H9 (cell line): Measurements from ENCODE around the gene PHF10. TPM values are rescaled to one million over a fixed set of nuclear protein-coding genes. Genes with fewer than 3 reads are reported as not detected.

Experiments used
- DNase-seq: peaks from one replicate; pipeline ENCODE4 v3.0.0-alpha.2; 2017
- H2AFZ ChIP-seq: one replicate; pipeline ENCODE4 v1.6.1; 2013; ENCODE audit warnings: mild to moderate bottlenecking, low read length, control low read depth, moderate library complexity
- H2AK5ac ChIP-seq: 2 replicates; pipeline ENCODE4 v1.6.1; 2013; ENCODE audit warnings: low read length, control low read depth, mixed read lengths; ENCODE audit not compliant: insufficient read length
- H2BK120ac ChIP-seq: one replicate; pipeline ENCODE4 v1.6.1; 2013; ENCODE audit warnings: low read depth, mild to moderate bottlenecking, low read length, control low read depth, inconsistent platforms; ENCODE audit not compliant: poor library complexity, severe bottlenecking
- H2BK12ac ChIP-seq: 2 replicates; pipeline ENCODE4 v1.6.1; 2013; ENCODE audit warnings: low read length, control low read depth, mixed read lengths, low read depth; ENCODE audit not compliant: insufficient read length
- H2BK15ac ChIP-seq: 2 replicates; pipeline ENCODE4 v1.6.1; 2013; ENCODE audit warnings: low read depth, low read length, control low read depth
- H2BK20ac ChIP-seq: one replicate; pipeline ENCODE4 v1.6.1; 2013; ENCODE audit warnings: low read depth, mild to moderate bottlenecking, low read length, control low read depth, inconsistent platforms; ENCODE audit not compliant: poor library complexity, severe bottlenecking
- H2BK5ac ChIP-seq: 2 replicates; pipeline ENCODE4 v1.6.1; 2013; ENCODE audit warnings: low read length, control low read depth, mixed read lengths; ENCODE audit not compliant: insufficient read length
- H3K14ac ChIP-seq: 2 replicates; pipeline ENCODE4 v1.6.1; 2013; ENCODE audit warnings: low read length, control low read depth; ENCODE audit not compliant: insufficient read depth
- H3K18ac ChIP-seq: 2 replicates; pipeline ENCODE4 v1.6.1; 2013; ENCODE audit warnings: low read depth, mild to moderate bottlenecking, mixed read lengths, low read length, control low read depth; ENCODE audit not compliant: insufficient read length
- H3K23ac ChIP-seq: 2 replicates; pipeline ENCODE4 v1.6.1; 2013; ENCODE audit warnings: low read length, control low read depth, mixed read lengths, low read depth; ENCODE audit not compliant: insufficient read length
- H3K23me2 ChIP-seq: 2 replicates; pipeline ENCODE4 v1.6.1; 2013; ENCODE audit warnings: low read depth, mild to moderate bottlenecking, mixed read lengths, low read length, control low read depth; ENCODE audit not compliant: insufficient read length, poor library complexity, severe bottlenecking
- H3K27ac ChIP-seq: 2 replicates; pipeline ENCODE4 v1.5.1; 2013; ENCODE audit warnings: low read length, control low read depth, mixed read lengths, low read depth; ENCODE audit not compliant: insufficient read length
- H3K27me3 ChIP-seq: 2 replicates; pipeline ENCODE4 v1.6.1; 2013; ENCODE audit warnings: low read length, control low read depth, inconsistent platforms; ENCODE audit not compliant: insufficient read depth
- H3K4ac ChIP-seq: 2 replicates; pipeline ENCODE4 v1.6.1; 2013; ENCODE audit warnings: low read depth, mild to moderate bottlenecking, control low read depth, inconsistent platforms, low read length, moderate library complexity
- H3K4me1 ChIP-seq: 2 replicates; pipeline ENCODE4 v1.6.1; 2013; ENCODE audit warnings: low read length, control low read depth, inconsistent platforms; ENCODE audit not compliant: insufficient read depth
- H3K4me2 ChIP-seq: 2 replicates; pipeline ENCODE4 v1.6.1; 2013; ENCODE audit warnings: low read length, control low read depth, mixed read lengths; ENCODE audit not compliant: insufficient read length, insufficient read depth
- H3K56ac ChIP-seq: 2 replicates; pipeline ENCODE4 v1.6.1; 2013; ENCODE audit warnings: low read depth, mild to moderate bottlenecking, mixed read lengths, low read length, control low read depth; ENCODE audit not compliant: insufficient read length
- H3K79me1 ChIP-seq: 2 replicates; pipeline ENCODE4 v1.6.1; 2013; ENCODE audit warnings: low read depth, mild to moderate bottlenecking, moderate library complexity, low read length, control low read depth, inconsistent platforms; ENCODE audit not compliant: insufficient read depth, poor library complexity, severe bottlenecking
- H3K79me2 ChIP-seq: 2 replicates; pipeline ENCODE4 v1.6.1; 2013; ENCODE audit warnings: low read length, control low read depth, inconsistent platforms; ENCODE audit not compliant: insufficient read depth
- H3K9ac ChIP-seq: 2 replicates; pipeline ENCODE4 v1.6.1; 2013; ENCODE audit warnings: low read length, control low read depth, mixed read lengths; ENCODE audit not compliant: insufficient read length; ENCODE audit errors: extremely low read depth
- H3K9me3 ChIP-seq: one replicate; pipeline ENCODE4 v1.6.1; 2013; ENCODE audit warnings: low read depth, low read length, inconsistent platforms; ENCODE audit not compliant: control insufficient read depth
- H3T11ph ChIP-seq: one replicate; pipeline ENCODE4 v1.6.1; 2013; ENCODE audit warnings: mild to moderate bottlenecking, low read length, control low read depth, inconsistent platforms
- H4K20me1 ChIP-seq: one replicate; pipeline ENCODE4 v1.6.1; 2013; ENCODE audit not compliant: control insufficient read depth, insufficient read length, insufficient read depth
- H4K5ac ChIP-seq: 2 replicates; pipeline ENCODE4 v1.6.1; 2013; ENCODE audit warnings: low read depth, mild to moderate bottlenecking, mixed read lengths, low read length, control low read depth; ENCODE audit not compliant: insufficient read length
- H4K8ac ChIP-seq: replicated peaks from 2 replicates; pipeline ENCODE4 v1.6.1; 2013; ENCODE audit warnings: low read length, control low read depth, mixed read lengths, low read depth; ENCODE audit not compliant: insufficient read length
- H4K91ac ChIP-seq: 2 replicates; pipeline ENCODE4 v1.6.1; 2013; ENCODE audit warnings: low read depth, mild to moderate bottlenecking, moderate library complexity, mixed read lengths, low read length, control low read depth; ENCODE audit not compliant: insufficient read length
- H3K27ac Mint-ChIP-seq, 3 experiments: 2 replicates in 2 of 3; 3 replicates in 1 of 3; pipeline ENCODE4 v1.8.0; 2020 to 2021; ENCODE audit warnings: mixed read lengths in 3 of 3, mild to moderate bottlenecking in 1 of 3, moderate library complexity in 1 of 3
- H3K27me3 Mint-ChIP-seq: 2 replicates; pipeline ENCODE4 v1.8.0; 2021; ENCODE audit warnings: low read depth, mild to moderate bottlenecking, moderate library complexity, mixed read lengths
- H3K36me3 Mint-ChIP-seq, 3 experiments: 2 replicates in 2 of 3; 3 replicates in 1 of 3; pipeline ENCODE4 v1.8.0; 2020 to 2021; ENCODE audit warnings: low read depth in 3 of 3, mixed read lengths in 3 of 3; ENCODE audit not compliant: insufficient read depth in 1 of 3
- H3K4me1 Mint-ChIP-seq, 2 experiments: 2 replicates each; pipeline ENCODE4 v1.8.0; 2020; ENCODE audit warnings: mixed read lengths in 2 of 2
- H3K4me3 Mint-ChIP-seq, 2 experiments: 2 replicates in 1 of 2; 3 replicates in 1 of 2; pipeline ENCODE4 v1.8.0; 2020 to 2021; ENCODE audit warnings: mild to moderate bottlenecking in 2 of 2, mixed read lengths in 2 of 2, moderate library complexity in 1 of 2
- H3K9me3 Mint-ChIP-seq, 2 experiments: 2 replicates in 1 of 2; 3 replicates in 1 of 2; pipeline ENCODE4 v1.8.0; 2020; ENCODE audit warnings: mild to moderate bottlenecking in 2 of 2, mixed read lengths in 2 of 2, moderate library complexity in 1 of 2
- WGBS: extraction: QIAGEN DNeasy Blood & Tissue Kit; methylation state at CpG from one replicate; pipeline ENCODE4 v1.1.7; 2013; ENCODE audit warnings: missing lambda C conversion rate, low lambda C conversion rate, mixed read lengths; ENCODE audit not compliant: insufficient read length; ENCODE audit errors: extremely low coverage; 5-methylcytosine and 5-hydroxymethylcytosine counted together
- total RNA-seq: library from RNA; stranded (reverse); gene quantifications from 2 replicates; pipeline ENCODE4 v1.2.1, GENCODE V29; 2021
- TF ChIP-seq, protein P1 (sequence below): fragments of 200-600 bp; sonication (generic); conservative IDR thresholded peaks from 3 replicates; pipeline ENCODE4 v1.8.0; 2021; ENCODE audit warnings: antibody characterized with exemption, mild to moderate bottlenecking

Gene PHF10
- total RNA-seq, 1 experiment from 2014 or later, result 59.0 TPM

GRCh38 chr6:169763308-169763707, 39.0 kb upstream of the PHF10 start:
- no peaks in the 10 kb centered on the region for H3K79me1 ChIP-seq
- H3K4me1 ChIP-seq, result no peaks in the 10 kb centered on the region
- no peaks in the 10 kb centered on the region for H3K23me2 ChIP-seq
- H3K9ac ChIP-seq, result no peak overlapping the region
- no peak overlapping the region for H2BK12ac ChIP-seq
- no CpG with 5 or more reads among the region's 10 CpGs for WGBS
- H3K4me3 Mint-ChIP-seq, result no peak overlapping the region
- H4K5ac ChIP-seq, result no peak overlapping the region
- no peak overlapping the region for H3K27ac ChIP-seq
- no peak overlapping the region for H3K14ac ChIP-seq
- H2BK20ac ChIP-seq, result no peak overlapping the region
- H3K36me3 Mint-ChIP-seq, result peaks cover 2 to 55% (median 53%) of the 10 kb centered on the region in 3 experiments; a peak in 5 of 7 replicates
- H3K27me3 Mint-ChIP-seq, result no peaks in the 10 kb centered on the region; the same call in 1 of the 2 replicates
- H3T11ph ChIP-seq, result no peak overlapping the region
- no peak overlapping the region for H2BK15ac ChIP-seq
- H3K56ac ChIP-seq, result no peak overlapping the region
- DNase-seq, result no peak
- no peaks in the 10 kb centered on the region for H3K9me3 ChIP-seq
- H3K4me1 Mint-ChIP-seq, result no peaks in the 10 kb centered on the region
- no peak overlapping the region for H2BK120ac ChIP-seq
- TF ChIP-seq, protein P1, sequence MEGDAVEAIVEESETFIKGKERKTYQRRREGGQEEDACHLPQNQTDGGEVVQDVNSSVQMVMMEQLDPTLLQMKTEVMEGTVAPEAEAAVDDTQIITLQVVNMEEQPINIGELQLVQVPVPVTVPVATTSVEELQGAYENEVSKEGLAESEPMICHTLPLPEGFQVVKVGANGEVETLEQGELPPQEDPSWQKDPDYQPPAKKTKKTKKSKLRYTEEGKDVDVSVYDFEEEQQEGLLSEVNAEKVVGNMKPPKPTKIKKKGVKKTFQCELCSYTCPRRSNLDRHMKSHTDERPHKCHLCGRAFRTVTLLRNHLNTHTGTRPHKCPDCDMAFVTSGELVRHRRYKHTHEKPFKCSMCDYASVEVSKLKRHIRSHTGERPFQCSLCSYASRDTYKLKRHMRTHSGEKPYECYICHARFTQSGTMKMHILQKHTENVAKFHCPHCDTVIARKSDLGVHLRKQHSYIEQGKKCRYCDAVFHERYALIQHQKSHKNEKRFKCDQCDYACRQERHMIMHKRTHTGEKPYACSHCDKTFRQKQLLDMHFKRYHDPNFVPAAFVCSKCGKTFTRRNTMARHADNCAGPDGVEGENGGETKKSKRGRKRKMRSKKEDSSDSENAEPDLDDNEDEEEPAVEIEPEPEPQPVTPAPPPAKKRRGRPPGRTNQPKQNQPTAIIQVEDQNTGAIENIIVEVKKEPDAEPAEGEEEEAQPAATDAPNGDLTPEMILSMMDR, result no peak
- H3K18ac ChIP-seq, result no peak overlapping the region
- H4K8ac ChIP-seq, result no peak overlapping the region
- no peak overlapping the region for H3K4me2 ChIP-seq
- H3K23ac ChIP-seq, result no peak overlapping the region
- H3K4ac ChIP-seq, result no peak overlapping the region
- no peak overlapping the region for H2AK5ac ChIP-seq
- no peak overlapping the region for H2AFZ ChIP-seq
- peak overlapping the region in 2 of 3 experiments; percentile 2 to 29; a peak in 2 of 7 replicates for H3K27ac Mint-ChIP-seq
- no peak overlapping the region for H4K91ac ChIP-seq
- H3K79me2 ChIP-seq, result no peaks in the 10 kb centered on the region
- no peaks in the 10 kb centered on the region for H3K27me3 ChIP-seq
- H2BK5ac ChIP-seq, result no peak overlapping the region
- H3K9me3 Mint-ChIP-seq, result no peaks in the 10 kb centered on the region
- H4K20me1 ChIP-seq, result no peaks in the 10 kb centered on the region
